Activated T-helper 9 cell treated with anti-CD3 and anti-CD28 coated beads, Interleukin-2, amount 50 U/mL, for 16 hours (primary cell): ENCODE results near the gene PPARGC1A.

Experiments
- DNase-seq: peaks from one replicate; pipeline ENCODE4 v3.0.0-alpha.2; 2020; ENCODE audit warnings: low read depth

Gene PPARGC1A

GRCh38 chr4:23773884-23774636, 115.8 kb downstream of the PPARGC1A start:
- no peak for DNase-seq

GRCh38 chr4:23770011-23770410, 119.8 kb downstream of the PPARGC1A start:
- DNase-seq: no peak

- no peak for DNase-seq
Measured at GRCh38 chr4:23769406-23769805, 120.4 kb downstream of the PPARGC1A start.

- DNase-seq: no peak
Measured at GRCh38 chr4:23768541-23768940, 121.3 kb downstream of the PPARGC1A start.

GRCh38 chr4:23766344-23766743, 123.5 kb downstream of the PPARGC1A start:
- DNase-seq: no peak

- DNase-seq: no peak
Measured at GRCh38 chr4:23763559-23763958, 126.3 kb downstream of the PPARGC1A start.

- no peak for DNase-seq
Measured at GRCh38 chr4:23762551-23762950, 127.3 kb downstream of the PPARGC1A start.

GRCh38 chr4:23759066-23759465, 130.8 kb downstream of the PPARGC1A start:
- DNase-seq: no peak

GRCh38 chr4:23754688-23755087, 135.2 kb downstream of the PPARGC1A start:
- DNase-seq: no peak

- no peak for DNase-seq
Measured at GRCh38 chr4:23750125-23750524, 139.7 kb downstream of the PPARGC1A start.

GRCh38 chr4:23747281-23747735, 142.5 kb downstream of the PPARGC1A start:
- DNase-seq: no peak

GRCh38 chr4:23746672-23747071, 143.2 kb downstream of the PPARGC1A start:
- no peak for DNase-seq

GRCh38 chr4:23746027-23746426, 143.8 kb downstream of the PPARGC1A start:
- no peak for DNase-seq

GRCh38 chr4:23745377-23745776, 144.5 kb downstream of the PPARGC1A start:
- no peak for DNase-seq
